Endothelial cell of hepatic sinusoid (primary cell): Measurements from ENCODE around the gene NACAD.

ENCODE experiments used
- in situ Hi-C: cut with HindIII; loops from 2 replicates; pipeline ENCODE4 v1.10.0; 2017; ENCODE audit warnings: low sequenced_read_pairs

Gene NACAD

DNA sequence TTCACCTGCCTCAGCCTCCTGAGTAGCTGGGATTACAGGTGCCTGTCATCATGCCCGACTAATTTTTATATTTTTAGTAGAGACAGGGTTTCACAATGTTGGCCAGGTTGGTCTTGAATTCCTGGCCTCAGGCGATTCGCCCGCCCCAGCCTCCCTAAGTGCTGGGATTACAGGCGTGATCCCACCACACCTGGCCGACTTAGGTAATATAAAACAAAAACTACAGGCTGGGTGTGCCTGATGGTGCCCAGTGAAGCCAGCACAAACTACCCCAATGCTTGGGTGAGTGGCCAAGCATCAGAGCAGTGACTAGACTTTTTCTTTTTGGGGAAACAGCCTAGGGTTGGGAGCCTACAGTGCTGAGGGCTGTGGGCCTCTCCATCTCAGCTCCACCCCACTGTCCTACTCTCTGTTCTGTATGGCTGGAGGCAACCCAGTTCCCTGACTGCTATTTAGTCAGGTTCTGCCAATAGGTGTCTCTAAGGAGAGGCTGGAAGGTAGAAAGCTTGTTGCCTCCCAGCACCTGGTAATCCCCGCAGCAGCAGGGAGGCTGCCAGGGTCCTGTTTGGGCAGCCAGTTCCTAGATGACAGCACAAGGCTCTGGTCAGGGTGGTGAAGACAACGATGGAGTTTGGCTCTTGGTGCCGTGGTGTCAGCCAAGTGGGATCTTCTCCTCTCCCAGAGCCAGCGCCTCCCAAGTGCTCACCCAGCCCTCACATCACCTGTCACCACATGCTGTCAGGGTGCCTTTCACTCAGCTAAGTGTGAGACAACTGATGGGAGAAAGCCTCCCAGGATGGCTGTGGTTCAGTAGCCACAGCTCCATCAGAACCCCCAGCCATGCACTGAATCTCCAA, 10.4 kb upstream of the NACAD start:
- in situ Hi-C loops, result loop anchor here (10.0 kb wide), 1 partner anchor 76 kb away; no protein-coding TSS in a partner anchor

DNA sequence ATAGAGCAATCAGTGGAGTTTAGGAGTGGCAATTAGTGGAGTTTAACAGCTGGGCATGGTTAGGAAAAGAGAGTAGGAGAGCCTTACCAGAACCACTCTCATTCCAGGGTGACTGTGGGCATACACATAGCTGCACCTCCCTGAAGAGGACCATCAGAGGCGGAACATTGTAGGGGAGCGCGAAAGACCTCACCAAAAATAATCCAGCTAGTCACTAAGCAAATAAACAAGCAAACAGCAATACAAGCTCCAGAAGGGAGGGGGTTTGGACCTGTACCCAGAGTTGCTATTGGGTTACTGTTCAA, 4.1 kb upstream of the NACAD start:
- in situ Hi-C loops, result loop anchor here (10.0 kb wide), 1 partner anchor 82 kb away; no protein-coding TSS in a partner anchor

DNA sequence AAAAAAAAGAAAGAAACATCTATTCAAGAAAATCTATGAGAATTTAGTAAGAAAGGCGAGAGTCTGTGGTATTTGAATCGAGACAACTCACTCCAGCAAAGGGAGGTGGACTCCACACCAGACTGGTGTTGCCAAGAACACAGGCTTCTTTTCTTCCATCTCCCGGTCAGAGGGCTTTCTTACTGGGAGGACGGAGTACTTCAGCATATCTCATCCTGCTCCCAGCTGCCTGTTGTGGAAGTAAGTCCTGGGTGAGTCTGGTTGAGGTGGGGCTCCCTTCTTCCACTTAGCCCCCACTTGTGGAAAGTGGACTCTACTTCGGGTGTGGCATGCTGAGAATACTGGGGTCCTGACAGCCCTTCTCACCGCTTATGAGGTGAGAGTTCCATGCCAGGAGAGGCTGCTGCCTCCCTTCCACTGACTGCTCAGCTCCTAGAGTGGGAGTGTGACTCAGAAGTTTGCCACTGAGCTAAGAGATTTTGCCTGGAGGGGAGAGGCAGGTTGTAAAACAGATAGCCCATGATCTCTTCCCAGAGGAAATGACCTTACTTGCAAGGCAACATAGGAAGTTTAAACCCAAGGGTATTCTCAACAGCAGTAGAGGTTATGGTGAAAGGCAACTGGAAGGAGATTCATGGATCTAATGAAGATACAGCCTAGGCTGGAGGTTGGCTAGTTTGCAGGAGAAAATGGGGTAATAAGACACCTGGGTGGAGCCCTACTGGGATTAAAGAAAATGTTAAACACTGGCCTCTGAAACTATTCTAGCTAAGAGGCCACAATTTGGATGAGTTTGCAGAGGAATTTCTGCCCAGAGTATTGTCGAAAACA, 3.5 kb upstream of the NACAD start:
- in situ Hi-C loops, result loop anchor here (10.0 kb wide), 1 partner anchor 82 kb away; no protein-coding TSS in a partner anchor

DNA sequence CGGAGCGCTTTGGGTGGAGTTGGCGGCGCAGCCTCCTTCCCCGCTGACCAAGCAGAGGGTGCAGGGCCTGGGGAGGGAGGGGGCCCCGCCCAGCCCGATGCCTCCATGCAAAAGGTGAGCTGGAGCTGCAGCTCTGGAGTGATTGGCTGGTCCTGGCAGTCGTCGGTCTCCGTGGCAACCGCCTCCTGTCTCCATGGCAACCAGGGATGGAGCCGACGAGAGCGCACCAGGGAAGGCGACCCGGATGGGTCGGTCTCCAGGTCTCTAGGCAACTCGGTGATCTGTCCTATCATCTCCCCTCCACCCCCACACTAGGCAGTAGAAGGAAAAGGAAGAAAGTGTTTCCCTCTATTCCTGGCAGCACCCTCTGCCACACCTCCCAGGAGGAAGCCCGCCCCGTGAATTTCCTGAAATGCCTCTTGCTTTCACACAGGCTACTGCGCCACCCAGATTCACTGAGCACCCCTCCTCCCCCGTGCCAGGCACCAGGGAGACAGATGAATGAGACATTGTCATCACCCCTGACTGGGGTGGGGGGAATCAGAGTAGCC, 647 bp upstream of the NACAD start:
- in situ Hi-C loops, result no loop called here

DNA sequence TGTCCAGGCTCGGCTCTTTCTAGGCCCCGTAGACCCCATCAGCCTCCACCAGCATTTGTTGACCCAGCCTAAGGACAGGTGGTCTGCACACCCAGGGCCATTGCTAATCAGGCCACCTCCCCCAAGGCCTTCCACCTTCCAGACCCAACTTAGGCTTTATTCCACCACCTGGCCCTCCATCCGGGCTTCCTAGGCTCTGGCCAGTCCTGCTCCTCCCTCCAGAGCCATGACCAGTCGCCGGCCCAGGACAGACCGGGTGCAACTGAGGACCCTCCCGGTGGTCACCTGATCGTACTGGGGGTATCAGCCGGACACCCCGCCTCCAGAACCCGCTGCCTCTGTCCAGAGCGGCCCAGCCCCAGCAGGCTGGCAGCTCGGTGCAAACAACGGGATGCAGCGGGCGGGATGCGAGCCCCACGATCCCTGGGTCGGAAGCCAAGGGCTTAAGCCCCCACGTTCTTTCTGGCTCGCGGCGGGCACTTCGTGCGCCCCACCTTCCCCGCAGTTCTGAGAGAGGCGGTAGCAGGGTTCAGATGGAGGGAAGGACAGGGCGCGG, 545 bp downstream of the NACAD start:
- in situ Hi-C loops, result no loop called here

DNA sequence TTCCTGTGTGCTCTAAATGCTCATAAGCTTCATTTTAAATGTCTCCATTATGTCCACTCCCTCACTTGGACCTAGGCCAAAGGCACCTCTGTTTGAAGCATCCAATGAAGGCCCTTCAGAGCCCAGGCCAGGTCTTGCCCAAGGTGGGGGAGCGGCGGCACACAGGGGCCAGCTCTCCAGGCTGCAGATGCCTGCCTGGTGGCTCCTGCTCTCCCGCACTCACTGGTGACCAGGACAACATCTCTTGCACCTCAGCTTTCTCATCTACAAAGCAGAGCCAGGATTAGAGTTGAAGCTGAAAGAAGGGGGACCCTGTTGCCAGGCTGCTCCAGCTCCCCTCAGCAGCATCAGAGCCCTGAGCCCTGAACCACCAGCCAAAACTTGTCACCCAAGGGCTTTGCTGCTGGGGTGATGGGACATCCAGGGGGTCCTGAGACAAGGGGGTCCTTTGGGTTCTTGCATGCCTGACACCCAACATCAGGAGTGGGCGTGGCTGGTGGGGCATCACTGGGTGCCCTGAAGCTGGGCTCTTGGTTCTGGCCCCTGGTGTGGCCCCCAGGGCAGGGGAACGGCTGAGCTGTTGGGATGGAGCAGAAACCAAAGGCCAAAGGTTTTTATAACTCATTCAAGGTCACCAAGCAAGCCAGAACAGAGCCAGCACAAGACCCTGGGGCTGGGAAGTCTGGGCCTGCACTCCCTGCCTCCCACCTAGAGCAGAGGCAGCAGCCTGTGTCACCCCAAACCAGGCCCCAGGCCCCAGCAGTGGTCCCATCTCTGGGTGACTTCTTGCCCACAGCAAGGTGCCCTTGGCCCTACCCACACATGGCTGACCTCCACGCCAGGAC, 1.2 kb downstream of the NACAD start:
- in situ Hi-C loops, result no loop called here

DNA sequence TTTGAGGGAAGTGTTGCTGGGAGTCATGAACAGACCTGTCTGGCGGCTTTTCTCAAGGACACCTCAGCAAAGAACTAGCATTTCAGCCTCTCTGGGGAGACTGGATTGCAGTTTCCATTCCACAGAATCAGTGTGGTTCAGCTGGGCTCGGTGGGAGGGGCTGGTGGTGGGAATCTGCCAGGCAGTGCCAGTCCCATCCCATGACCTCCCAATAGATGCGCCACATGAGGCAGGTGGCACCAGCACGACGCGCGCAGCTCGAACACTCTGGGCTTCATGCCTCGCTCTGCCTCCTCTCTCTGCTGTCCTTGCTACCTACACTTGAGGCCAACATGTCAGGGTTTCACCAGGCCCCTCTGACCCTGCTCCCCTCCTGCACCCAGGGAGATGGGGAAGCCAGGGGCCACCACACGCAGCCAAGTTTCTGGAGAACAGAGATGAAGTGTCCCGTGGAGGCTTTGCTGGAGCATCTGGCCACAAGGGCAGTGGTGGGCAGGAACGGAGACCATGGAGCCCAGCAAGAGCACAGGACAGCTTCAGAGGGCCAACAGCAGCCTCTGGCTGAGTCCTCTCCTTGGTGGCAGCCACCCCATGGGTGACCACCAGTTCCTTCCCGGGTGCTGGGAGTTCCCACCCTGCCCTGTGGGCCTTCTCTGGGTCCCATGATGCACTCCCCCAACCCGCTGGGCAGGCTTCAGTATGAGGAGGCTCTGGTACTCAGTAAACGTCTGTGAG, 2.3 kb downstream of the NACAD start:
- in situ Hi-C loops, result no loop called here

DNA sequence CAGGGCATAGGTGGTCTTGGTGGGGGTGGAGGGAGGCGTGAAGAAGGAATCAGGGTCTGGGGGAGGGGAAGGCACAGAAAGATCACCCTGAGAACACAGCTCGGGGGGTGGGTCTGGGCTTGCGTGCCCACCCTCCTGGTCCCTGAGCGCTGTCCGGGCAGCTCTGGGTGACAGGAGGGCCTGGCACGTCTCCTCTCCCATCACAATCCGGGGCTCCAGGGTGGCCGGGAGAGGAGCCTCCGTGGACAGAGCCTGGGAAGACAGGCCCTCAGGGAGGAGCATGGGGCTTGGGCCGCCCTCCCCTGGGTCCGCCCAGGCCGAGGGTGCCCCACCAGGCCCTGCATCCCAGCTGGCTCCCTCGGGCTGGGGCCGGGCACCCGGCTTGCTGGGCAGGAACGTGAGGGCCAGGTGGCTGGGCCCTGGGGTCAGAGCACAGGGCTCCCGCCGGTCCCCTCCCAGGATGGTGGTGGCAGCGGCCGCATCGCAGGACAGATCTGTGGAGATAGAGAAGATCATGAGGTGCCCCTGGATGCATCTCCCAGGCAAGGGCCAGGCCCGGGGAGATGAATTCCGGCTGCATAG, 3.1 kb downstream of the NACAD start:
- in situ Hi-C loops, result no loop called here

DNA sequence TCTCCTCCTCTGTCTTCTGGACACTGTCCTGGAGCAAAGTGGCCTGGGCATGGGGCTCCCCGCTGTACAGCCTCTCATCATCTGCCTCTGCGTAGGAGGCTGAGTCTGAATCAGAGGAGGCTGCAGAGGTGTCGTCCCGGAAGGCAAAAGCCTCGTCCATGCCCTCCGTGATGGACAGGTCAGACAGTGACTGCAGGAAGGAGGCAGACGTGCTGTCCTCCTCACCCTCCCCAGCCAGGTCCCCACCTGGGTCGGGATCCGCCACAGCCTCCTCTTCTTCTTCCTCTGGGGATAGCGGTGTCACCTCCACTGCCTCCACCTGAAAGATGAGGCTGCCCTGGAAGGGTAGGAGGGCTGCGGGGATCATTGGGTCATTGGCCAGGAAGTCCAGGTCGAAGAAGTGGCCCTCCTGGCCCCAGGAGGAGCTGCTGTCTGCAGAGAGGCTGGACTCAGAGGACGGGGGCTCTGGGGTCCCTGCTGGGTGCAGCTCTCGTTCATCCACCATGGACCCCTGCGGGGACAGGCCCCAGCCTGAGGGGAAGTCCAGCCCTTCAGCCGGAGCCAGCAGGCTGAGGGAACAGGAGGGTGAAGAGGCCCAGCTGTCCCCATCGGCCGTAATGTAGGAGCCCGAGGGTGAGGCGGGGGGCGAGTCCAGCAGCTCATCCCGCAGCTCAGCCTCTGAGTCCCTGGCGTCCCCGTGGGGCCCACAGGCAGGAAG, 3.7 kb downstream of the NACAD start:
- in situ Hi-C loops, result no loop called here

DNA sequence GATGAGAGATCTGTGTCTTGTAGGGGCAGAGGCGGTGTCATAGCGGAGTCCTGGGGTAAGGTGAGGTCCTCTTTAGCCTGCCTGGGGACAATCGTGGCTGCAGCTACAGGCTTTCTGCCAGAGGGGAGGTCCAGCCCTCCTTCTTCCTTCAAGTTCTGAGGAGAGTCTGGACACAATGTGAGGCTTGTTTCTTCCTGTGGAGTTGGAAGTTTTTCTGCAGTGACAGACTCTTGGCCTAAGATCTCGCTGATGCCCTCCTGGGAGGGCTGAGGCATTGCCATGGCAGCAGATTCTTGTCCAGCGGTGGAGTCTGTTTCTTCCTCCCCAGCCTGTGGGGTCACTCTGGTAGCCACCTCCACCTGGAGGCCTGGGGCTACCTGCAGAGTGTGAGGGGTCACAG, 4.4 kb downstream of the NACAD start:
- in situ Hi-C loops, result no loop called here

DNA sequence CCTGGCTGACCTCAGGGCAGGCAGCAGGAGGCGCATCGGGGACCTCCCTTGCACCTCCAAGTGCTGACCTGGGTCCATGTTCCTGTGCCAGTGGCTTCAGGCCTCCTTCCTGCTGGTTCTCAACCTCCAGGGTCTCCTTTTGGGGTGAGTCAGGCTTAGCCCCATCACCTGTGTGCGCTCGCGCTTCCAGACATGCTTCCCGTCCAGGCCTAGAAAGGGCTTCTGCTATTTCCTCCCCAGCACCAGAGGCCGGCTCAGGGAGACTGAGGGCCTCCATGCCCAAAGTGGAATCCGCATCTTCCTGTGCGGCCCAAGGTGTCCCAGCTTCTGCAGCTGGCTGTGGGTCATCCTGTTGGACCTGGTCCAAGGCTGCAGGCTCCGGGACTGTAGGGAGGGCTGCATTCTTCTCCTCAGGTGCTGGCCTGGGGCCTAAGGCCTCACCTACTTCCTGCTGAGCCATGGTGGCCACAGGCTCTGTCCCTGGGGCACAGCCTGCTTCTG, 5.9 kb downstream of the NACAD start:
- in situ Hi-C loops, result no loop called here

DNA sequence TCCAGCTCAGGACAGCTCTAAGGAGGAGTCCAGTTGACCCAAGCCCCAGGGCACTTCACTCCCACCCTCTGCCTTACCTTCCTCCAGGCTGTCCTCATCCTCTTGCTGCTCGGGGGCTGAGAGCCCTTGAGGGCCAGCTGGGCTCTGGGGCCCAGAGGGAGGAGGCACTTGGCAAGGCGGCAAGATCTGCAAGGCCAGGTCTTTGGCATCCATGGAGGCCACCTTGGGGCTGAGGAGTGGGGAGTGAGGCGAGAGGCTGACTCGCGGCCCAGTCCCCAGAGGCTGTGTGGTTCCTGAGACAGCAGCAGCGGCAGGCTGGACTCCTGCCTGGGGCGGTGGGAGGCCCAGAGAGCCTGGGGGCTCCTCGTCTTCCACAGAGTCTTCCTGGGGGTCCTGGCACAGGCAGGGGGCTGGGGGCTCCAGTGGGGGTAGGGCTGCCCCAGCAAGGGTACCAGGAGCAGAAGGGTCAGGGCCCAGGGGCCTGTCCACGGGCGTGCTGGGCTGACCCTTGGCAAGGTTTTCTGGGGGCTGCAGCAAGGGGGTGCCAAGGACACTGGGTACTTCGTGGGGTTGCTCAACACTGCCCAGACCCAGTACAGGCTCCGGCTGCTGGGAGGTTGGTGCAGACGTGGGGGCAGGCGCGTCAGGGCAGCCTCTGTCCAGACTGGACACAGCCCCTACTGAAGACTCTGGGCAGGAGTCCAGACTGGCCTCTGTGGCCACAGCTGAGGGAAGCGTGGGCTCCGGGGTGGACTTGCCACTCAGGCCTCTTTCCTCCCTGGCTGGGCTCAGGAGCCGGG, 6.5 kb downstream of the NACAD start:
- in situ Hi-C loops, result no loop called here

DNA sequence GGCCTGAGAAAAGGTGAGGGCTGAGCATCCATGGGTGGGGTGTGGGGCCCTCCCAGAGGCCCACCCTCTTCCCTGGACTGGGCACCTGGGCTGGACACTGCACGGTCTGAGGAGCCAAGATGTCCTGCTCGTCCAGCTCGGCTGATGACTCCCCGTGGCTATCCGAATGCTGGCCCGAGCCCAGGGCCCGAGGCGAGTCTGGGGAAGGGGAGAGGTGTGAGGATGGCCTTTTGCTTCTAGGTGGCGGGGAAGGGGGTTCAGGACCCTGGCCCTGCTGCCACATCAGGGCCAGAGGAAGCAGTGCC, 7.1 kb downstream of the NACAD start:
- in situ Hi-C loops, result no loop called here

DNA sequence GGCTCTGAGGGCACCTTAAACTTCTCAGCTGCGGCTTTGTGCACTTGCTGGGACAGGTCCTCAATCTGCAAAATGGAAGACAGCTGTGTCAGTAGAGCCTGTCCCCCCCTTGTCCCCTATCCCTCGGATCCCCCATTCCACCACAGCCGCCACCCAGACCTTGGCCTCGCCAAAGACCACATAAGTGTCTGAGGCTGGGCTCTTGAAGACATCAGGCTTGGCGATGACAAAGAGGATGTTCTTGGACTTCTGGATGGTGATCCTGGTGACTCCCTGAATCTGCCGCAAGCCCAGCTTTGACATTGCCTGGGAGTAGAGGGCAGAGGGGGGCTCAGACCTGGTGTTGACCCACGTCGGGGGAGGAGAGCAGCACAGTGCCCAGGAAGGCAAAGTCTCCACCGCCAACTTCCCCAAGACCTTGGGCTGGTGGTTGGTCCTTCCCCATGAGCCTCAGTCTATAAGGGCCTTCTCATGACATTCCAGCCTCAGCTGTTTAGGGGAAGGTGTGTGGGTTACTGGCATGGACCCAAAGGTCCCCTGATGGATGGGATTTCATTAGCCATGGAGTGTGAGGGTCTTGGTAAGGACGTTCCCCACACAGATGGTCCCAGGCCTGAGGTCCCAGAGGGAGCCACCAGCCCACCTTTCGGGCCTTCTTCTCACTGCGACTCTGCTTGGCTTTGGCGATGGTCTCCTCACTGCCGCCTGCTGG, 7.7 kb downstream of the NACAD start:
- in situ Hi-C loops, result no loop called here

DNA sequence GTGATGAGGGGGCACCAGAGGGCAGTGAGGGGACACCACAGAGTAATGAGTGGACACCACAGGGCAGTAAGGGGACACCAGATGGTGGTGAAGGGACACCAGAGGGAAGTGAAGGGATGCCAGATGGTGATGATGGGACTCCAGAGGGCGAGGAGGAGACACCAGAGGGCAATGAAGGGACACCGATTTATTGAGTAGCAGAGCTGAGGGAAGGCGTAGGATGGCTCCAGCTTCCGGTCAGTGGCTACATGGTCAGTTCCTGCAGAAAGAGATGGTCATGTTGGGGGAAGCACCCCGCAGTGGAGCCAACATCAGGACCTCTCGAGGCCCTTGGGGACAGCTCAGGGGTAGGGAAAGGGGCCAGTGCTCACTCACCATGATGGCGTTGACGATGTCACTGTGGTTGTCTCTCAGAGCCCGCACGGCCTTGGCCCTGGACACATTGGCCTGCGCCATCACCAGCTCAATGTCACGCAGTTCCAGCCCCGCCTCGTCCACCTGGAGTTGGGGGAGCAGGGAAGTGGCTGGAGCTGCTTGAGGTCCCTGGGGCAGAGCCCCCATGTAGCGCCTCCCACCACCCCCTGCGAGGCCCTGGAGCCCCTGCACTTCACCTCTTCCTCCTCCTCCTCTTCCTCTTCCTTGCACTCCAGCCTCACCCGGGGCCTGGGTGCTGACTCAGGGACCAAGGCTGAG, 8.4 kb downstream of the NACAD start:
- in situ Hi-C loops, result no loop called here

DNA sequence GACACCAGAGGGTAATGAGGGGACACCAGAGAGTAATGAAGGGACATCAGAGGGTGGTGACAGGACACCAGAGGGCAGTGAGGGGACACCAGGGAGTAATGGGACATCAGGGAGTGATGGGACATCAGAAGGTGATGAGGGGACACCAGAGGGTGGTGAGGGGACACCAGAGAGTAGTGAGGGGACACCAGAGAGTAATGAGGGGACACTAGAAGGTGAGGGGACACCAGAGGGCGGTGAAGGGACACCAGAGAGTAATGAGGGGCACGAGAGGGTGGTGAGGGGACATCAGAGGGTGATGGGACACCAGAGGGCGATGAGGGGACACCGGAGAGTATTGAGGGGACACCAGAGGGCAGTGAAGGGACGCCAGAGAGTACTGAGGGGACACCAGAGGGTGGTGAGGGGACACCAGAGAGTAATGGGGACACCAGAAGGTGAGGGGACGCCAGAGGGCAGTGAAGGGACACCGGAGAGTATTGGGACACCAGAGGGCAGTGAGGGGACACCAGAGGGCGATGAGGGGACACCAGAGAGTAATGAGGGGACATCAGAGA, 10.6 kb downstream of the NACAD start:
- in situ Hi-C loops, result loop anchor here (5.0 kb wide), 1 partner anchor 41 kb away; no protein-coding TSS in a partner anchor
